Measurements from ENCODE around the gene MMP11. TPM values are rescaled to one million over a fixed set of nuclear protein-coding genes. Genes with fewer than 3 reads are reported as not detected.

The MMP11 gene
- total RNA-seq, 1 experiment from 2014 or later, result 7.4 TPM

DNA sequence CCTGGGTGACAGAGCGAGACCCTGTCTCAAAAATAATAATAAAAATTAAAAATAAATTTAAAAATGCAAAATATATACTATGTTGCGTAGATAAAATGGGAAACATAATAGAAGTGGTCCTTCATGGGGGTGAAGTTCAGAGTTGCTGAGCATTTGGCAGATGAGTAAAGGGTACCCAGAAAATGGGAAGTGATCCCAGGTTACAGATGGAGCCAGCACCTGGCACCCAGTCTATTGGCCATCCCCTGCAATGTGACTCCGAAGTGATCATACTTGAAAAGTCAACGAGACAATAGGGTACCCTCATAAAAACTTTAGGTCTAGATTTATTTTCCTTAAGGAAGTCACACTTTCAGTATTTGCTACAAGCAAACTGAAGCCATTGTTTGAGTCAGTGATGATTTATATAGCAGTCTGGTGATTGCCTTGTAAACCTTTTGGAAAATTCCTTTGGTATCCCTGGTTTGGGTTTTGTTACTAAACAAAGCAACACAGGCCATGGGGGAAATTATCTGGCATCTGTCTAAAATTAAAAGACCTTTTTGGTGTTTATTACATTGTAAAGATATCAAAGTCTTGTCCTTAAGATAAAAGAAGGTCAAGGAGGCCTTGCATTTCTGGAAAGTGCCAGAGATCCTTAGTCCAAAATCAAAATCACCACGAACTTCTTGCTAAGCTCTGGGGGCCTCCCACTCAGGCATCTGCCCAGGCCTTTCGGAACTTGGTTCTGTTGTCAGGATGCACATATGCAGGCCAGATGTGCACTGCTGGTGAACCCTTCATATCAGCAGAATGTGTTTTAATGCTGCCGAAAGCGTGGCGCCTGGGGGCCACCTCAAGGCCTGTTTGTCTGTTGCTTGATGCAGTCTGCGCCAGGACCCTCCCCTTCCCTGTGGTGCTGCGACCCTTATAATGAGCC lies 18.4 kb downstream of the MMP11 start:
- Histone ChIP-seq H3K4me2 (ENCODE audit: low read length) (no peak overlapping the region), H3K27me3 (ENCODE audit: insufficient read depth, low read length) (no peaks in the 10 kb centered on the region), H3K79me2 (ENCODE audit: insufficient read depth, low read length) (peaks cover 61% of the 10 kb centered on the region), H3K9me3 (ENCODE audit: control insufficient read depth in 1 of 2, insufficient read depth in 1 of 2, low read depth in 1 of 2, low read length in 2 of 2) (no peaks in the 10 kb centered on the region), H3K9me2 (ENCODE audit: insufficient read depth) (no peaks in the 10 kb centered on the region), H3K4me3 (replicated peaks in 1 of 2; ENCODE audit: low read depth in 1 of 2, low read length in 2 of 2) (no peak overlapping the region), H3K36me3 (ENCODE audit: control insufficient read depth in 1 of 2, insufficient read depth in 2 of 2, low read length in 2 of 2) (peaks cover 10 to 15% of the 10 kb centered on the region in 2 experiments; a peak in 3 of 4 replicates), H4K20me1 (ENCODE audit: insufficient read depth) (peaks cover 8% of the 10 kb centered on the region; the same call in 1 of the 2 replicates), H2AFZ (ENCODE audit: low read depth, low read length, poor library complexity, severe bottlenecking) (no peak overlapping the region), H3K4me1 (ENCODE audit: control insufficient read depth in 1 of 2, insufficient read depth in 2 of 2, low read length in 2 of 2) (peaks cover 9 to 20% of the 10 kb centered on the region in 2 experiments; a peak in 3 of 4 replicates), H3K27ac (ENCODE audit: low read depth, low read length) (no peak overlapping the region), H3K9ac (ENCODE audit: low read length) (no peak overlapping the region)
- no TSS peak for BruUV-seq (replicated peaks)
- intact Hi-C loops (cut with micrococcal nuclease), result no loop called here
- no peak for DNase-seq (ENCODE audit: low read depth, low spot score)
- no peak for ATAC-seq
- no peak for TF ChIP-seq ZFX (IDR thresholded peaks at IDR 0.05)
- no peak for TF ChIP-seq EZH2phosphoT487 (IDR thresholded peaks at IDR 0.05; ENCODE audit: borderline replicate concordance)
- no peak for TF ChIP-seq POLR2AphosphoS5 (IDR thresholded peaks at IDR 0.05; ENCODE audit: low read depth, low read length)
- TF ChIP-seq FOSL1 (IDR thresholded peaks at IDR 0.05; ENCODE audit: low read depth), result no peak
- TF ChIP-seq, protein P1, sequence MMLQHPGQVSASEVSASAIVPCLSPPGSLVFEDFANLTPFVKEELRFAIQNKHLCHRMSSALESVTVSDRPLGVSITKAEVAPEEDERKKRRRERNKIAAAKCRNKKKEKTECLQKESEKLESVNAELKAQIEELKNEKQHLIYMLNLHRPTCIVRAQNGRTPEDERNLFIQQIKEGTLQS (IDR thresholded peaks at IDR 0.05), result no peak
- TF ChIP-seq JUND (IDR thresholded peaks at IDR 0.05), result no peak
- no peak for TF ChIP-seq TCF7L2 (IDR thresholded peaks at IDR 0.05; ENCODE audit: borderline replicate concordance, extremely low read depth, insufficient read depth, insufficient read length)
- TF ChIP-seq ELF1 (IDR thresholded peaks at IDR 0.05; ENCODE audit: borderline replicate concordance, low read depth), result no peak
- TF ChIP-seq, protein P2, sequence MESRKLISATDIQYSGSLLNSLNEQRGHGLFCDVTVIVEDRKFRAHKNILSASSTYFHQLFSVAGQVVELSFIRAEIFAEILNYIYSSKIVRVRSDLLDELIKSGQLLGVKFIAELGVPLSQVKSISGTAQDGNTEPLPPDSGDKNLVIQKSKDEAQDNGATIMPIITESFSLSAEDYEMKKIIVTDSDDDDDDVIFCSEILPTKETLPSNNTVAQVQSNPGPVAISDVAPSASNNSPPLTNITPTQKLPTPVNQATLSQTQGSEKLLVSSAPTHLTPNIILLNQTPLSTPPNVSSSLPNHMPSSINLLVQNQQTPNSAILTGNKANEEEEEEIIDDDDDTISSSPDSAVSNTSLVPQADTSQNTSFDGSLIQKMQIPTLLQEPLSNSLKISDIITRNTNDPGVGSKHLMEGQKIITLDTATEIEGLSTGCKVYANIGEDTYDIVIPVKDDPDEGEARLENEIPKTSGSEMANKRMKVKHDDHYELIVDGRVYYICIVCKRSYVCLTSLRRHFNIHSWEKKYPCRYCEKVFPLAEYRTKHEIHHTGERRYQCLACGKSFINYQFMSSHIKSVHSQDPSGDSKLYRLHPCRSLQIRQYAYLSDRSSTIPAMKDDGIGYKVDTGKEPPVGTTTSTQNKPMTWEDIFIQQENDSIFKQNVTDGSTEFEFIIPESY (IDR thresholded peaks at IDR 0.05; ENCODE audit: extremely low read depth, insufficient replicate concordance, low read length), result no peak
- no peak for TF ChIP-seq SIN3A (IDR thresholded peaks at IDR 0.05; ENCODE audit: low read depth)
- TF ChIP-seq, protein P3, sequence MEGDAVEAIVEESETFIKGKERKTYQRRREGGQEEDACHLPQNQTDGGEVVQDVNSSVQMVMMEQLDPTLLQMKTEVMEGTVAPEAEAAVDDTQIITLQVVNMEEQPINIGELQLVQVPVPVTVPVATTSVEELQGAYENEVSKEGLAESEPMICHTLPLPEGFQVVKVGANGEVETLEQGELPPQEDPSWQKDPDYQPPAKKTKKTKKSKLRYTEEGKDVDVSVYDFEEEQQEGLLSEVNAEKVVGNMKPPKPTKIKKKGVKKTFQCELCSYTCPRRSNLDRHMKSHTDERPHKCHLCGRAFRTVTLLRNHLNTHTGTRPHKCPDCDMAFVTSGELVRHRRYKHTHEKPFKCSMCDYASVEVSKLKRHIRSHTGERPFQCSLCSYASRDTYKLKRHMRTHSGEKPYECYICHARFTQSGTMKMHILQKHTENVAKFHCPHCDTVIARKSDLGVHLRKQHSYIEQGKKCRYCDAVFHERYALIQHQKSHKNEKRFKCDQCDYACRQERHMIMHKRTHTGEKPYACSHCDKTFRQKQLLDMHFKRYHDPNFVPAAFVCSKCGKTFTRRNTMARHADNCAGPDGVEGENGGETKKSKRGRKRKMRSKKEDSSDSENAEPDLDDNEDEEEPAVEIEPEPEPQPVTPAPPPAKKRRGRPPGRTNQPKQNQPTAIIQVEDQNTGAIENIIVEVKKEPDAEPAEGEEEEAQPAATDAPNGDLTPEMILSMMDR (IDR thresholded peaks at IDR 0.05 in 2 of 3, conservative IDR thresholded peaks at IDR 0.05 in 1 of 3; ENCODE audit: borderline replicate concordance in 1 of 3, insufficient read depth in 1 of 3, low read depth in 2 of 3, low read length in 2 of 3), result no peak
- TF ChIP-seq YY1 (IDR thresholded peaks at IDR 0.05; ENCODE audit: extremely low read depth, insufficient replicate concordance, low read depth, low read length), result no peak
- CTCF ChIA-PET, result no interaction called here
- POLR2A ChIA-PET, result interaction anchor here (2.6 kb wide), 1 partner anchor 20 kb away, joined by 8 read pairs; no protein-coding TSS in a partner anchor
- RAD21 ChIA-PET (ENCODE audit: low non-redundant PET in 1 of 2, low total read pairs in 2 of 2, uncharacterized antibody in 2 of 2, unreplicated experiment in 2 of 2), result no interaction called here

Data from HCT116 (cell line).